Lung (tissue), 12 donors: ENCODE results near the gene TRAPPC14. TPM values are rescaled to one million over a fixed set of nuclear protein-coding genes. Genes with fewer than 3 reads are reported as not detected.

Experiments used
- ATAC-seq: fragments of 200-7000 bp; cut with Tn5 transposase; one replicate; pipeline ENCODE4 v1.9.1; 2020; ENCODE audit warnings: moderate number of reproducible peaks; ENCODE audit not compliant: insufficient read depth, low FRiP score
- DNase-seq, 3 donors: peaks; one replicate each; pipeline ENCODE4 v3.0.0-alpha.2; 2013 to 2017
- H3K27ac ChIP-seq, 2 donors: one replicate each; pipeline ENCODE4 v1.5.1; 2013; ENCODE audit warnings: mild to moderate bottlenecking in 2 of 2, moderate library complexity in 2 of 2, control low read depth in 1 of 2, inconsistent platforms in 1 of 2, low read depth in 1 of 2, low read length in 1 of 2
- H3K27me3 ChIP-seq, 3 donors: one replicate each; pipeline ENCODE4 v1.5.1; 2013; ENCODE audit warnings: low read length in 2 of 3; ENCODE audit not compliant: control insufficient read depth in 3 of 3, insufficient read depth in 3 of 3
- H3K36me3 ChIP-seq, 4 donors: one replicate each; pipeline ENCODE4 v1.5.1; 2013; ENCODE audit warnings: low read length in 4 of 4, mild to moderate bottlenecking in 1 of 4, moderate library complexity in 1 of 4; ENCODE audit not compliant: control insufficient read depth in 4 of 4, insufficient read depth in 4 of 4
- H3K4me1 ChIP-seq, 5 donors: one replicate each; pipeline ENCODE4 v1.5.1; 2013; ENCODE audit warnings: low read length in 5 of 5, mild to moderate bottlenecking in 2 of 5, moderate library complexity in 1 of 5; ENCODE audit not compliant: control insufficient read depth in 5 of 5, insufficient read depth in 5 of 5
- H3K4me3 ChIP-seq: one replicate; pipeline ENCODE4 v1.5.1; 2013; ENCODE audit warnings: mild to moderate bottlenecking, control low read depth, moderate library complexity
- H3K9ac ChIP-seq, 2 donors: one replicate each; pipeline ENCODE4 v1.5.1; 2013; ENCODE audit warnings: low read length in 2 of 2, control low read depth in 1 of 2; ENCODE audit not compliant: insufficient read depth in 1 of 2
- H3K9me3 ChIP-seq, 4 donors: one replicate each; pipeline ENCODE4 v1.5.1; 2013; ENCODE audit warnings: low read length in 3 of 4, mild to moderate bottlenecking in 1 of 4, moderate library complexity in 1 of 4; ENCODE audit not compliant: control insufficient read depth in 4 of 4, insufficient read depth in 3 of 4
- WGBS, 2 donors: extraction: QIAGEN DNeasy Blood & Tissue Kit; methylation state at CpG; one replicate each; pipeline ENCODE4 v1.1.7; 2013; 5-methylcytosine and 5-hydroxymethylcytosine counted together
- polyA plus RNA-seq, 2 donors: library from polyadenylated mRNA; stranded (reverse); fragments of 200-250 nt; gene quantifications; one replicate each; pipeline ENCODE4 v1.2.1, GENCODE V29; 2013
- total RNA-seq, 2 donors: library from RNA; depleted of rRNA in 1 of 2; stranded (reverse); fragments of >200 nt in 1 of 2; gene quantifications; one replicate each; pipeline ENCODE4 v1.2.1, GENCODE V29; 2014 to 2021
- TF ChIP-seq, protein P1 (sequence below): IDR thresholded peaks from 2 replicates; pipeline ENCODE4 v1.5.1; 2012; ENCODE audit warnings: mild to moderate bottlenecking; ENCODE audit errors: control extremely low read depth, extremely low read depth
- donor health status: control.
- donor health status: control.
- donor health status: Bipolar disorder and iron deficiency.
- donor health status: healthy.
- donor health status: DM: yes; HTN: yes; CAD: no.

The TRAPPC14 gene
- total and polyA plus RNA-seq, 4 donors = 9.8 to 27.9 (median 19.5) TPM

DNA sequence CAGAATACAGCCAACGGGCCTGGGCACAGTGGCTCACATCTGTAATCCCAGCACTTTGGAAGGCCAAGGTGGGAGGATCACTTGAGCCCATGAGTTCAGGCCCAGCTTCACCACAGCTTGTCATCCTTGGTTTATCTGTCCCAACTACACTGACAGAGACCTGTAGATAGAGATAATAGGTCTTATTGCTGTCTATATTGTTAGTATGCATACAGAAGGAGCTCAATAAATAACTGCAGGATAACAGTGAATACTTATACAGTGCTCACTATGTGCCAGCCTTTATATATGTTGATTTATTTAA lies 37.8 kb downstream of the TRAPPC14 start:
- Histone ChIP-seq H3K4me1 (peaks cover 0 to 14% (median 9%) of the 10 kb centered on the region in 5 donors), H3K4me3 (no peak overlapping the region), H3K9ac (no peak overlapping the region), H3K27ac (no peak overlapping the region), H3K9me3 (no peaks in the 10 kb centered on the region), H3K27me3 (no peaks in the 10 kb centered on the region), H3K36me3 (peaks cover 0 to 11% (median 1%) of the 10 kb centered on the region in 4 donors)
- ATAC-seq (no peak), DNase-seq (no peak)
- TF ChIP-seq, protein P1, sequence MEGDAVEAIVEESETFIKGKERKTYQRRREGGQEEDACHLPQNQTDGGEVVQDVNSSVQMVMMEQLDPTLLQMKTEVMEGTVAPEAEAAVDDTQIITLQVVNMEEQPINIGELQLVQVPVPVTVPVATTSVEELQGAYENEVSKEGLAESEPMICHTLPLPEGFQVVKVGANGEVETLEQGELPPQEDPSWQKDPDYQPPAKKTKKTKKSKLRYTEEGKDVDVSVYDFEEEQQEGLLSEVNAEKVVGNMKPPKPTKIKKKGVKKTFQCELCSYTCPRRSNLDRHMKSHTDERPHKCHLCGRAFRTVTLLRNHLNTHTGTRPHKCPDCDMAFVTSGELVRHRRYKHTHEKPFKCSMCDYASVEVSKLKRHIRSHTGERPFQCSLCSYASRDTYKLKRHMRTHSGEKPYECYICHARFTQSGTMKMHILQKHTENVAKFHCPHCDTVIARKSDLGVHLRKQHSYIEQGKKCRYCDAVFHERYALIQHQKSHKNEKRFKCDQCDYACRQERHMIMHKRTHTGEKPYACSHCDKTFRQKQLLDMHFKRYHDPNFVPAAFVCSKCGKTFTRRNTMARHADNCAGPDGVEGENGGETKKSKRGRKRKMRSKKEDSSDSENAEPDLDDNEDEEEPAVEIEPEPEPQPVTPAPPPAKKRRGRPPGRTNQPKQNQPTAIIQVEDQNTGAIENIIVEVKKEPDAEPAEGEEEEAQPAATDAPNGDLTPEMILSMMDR = no peak
- WGBS, 2 donors = 39 to 55% methylated on average over 1 of the region's 1 CpG

DNA sequence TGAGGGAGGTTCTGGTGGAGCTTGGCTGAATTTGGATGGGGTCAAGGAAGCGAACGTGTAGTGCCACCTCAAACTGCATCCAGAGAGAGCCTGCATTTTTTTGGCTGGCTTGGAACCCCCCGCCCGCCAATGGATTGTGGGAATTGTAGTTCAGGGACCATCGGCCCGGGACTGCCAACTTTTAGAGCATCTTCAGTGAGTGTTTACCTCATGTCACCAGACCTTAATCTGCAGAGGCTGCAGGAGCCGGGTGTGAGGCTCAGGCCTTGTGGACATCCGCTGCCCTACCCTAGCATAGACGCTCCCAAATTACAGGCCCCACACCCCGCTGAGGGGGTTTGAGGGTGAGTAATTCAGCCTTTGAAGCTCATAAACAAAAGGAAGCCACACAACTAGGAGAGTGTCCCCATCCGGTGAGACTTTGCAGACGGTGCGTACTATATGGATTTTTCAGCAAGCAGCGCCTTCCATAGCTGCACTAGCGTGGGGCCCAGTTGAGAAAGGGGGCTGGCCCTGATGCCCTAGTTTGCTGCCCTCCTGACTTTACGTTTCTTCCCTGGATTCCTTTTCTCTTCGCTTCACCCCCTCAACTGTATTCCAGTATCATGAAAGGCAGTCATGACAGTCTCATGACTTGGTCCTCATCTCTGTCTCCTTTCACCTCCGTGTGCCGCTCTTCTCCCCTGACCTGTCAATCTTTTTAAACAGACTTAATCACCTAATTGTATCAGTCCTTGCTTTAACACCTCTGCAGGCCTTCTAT lies 38.4 kb downstream of the TRAPPC14 start:
- H3K27me3 ChIP-seq = no peaks in the 10 kb centered on the region
- H3K9me3 ChIP-seq = no peaks in the 10 kb centered on the region
- H3K4me3 ChIP-seq = peak overlapping the region; percentile 41
- H3K36me3 ChIP-seq = peaks cover 0 to 11% (median 1%) of the 10 kb centered on the region in 4 donors
- ATAC-seq (peak; percentile 24), DNase-seq (peak; percentile 81 to 90 (median 83))
- TF ChIP-seq, protein P1 = no peak
- H3K4me1 ChIP-seq = peaks cover 0 to 14% (median 9%) of the 10 kb centered on the region in 5 donors
- peak overlapping the region in 1 of 2 donors; percentile 67 for H3K9ac ChIP-seq
- 24 to 34% methylated on average over 19 of the region's 19 CpGs for WGBS, 2 donors
- peak overlapping the region; percentile 75 for H3K27ac ChIP-seq

DNA sequence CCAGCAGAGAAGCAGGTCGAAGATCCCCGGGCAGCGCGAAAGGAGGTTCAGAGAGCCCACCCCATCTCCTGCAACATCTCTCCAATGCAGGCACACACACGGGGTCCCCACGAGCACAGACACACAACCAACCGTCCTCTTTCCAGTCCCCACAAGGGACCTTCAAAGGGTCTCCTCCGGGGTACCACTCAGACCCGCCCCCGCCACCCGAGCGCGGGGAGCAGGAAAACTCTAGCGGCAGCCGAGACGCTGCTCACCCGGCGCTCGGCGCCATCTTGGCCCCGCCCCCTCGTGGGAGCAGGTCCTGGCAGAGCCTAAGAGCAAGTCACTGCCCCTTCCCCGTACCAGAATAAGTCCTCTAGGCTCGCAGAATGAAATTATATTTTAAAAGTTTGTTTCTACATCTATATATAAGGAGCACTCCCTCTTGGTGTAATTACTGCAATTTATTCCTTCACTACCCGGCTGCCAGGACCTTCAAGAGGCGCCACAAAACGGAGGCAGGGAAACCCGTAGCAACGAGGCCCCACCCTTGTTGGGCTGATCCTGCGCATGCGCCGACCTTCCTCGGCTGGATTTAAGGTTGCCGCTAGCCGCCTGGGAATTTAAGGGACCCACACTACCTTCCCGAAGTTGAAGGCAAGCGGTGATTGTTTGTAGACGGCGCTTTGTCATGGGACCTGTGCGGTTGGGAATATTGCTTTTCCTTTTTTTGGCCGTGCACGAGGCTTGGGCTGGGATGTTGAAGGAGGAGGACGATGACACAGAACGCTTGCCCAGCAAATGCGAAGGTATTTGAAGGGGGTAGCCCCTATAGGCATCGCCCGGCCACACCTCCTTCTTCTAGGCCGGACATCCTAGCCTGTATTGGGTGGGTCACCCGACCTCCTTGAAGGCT lies 39.2 kb downstream of the TRAPPC14 start, which contains the start of the genes CNPY4 and TAF6:
Gene CNPY4, plus strand, starts transcription at position 563 of the 898 bp plus-strand sequence. Its CDS starts 111 bp downstream, at position 674.
Gene TAF6, minus strand, starts transcription at position 287 of the 898 bp plus-strand sequence. CDS start 5,149 bp downstream, outside the sequence.
- Histone ChIP-seq H3K4me3 (peak within 1 kb of the TSS; percentile 86), H3K27me3 (no peaks in the 10 kb centered on the region), H3K27ac (peak within 1 kb of the TSS; percentile 75), H3K9ac (peak within 1 kb of the TSS; percentile 69 to 95), H3K9me3 (no peaks in the 10 kb centered on the region), H3K36me3 (peaks cover 0 to 11% (median 1%) of the 10 kb centered on the region in 4 donors), H3K4me1 (peaks cover 0 to 14% (median 7%) of the 10 kb centered on the region in 5 donors)
- TF ChIP-seq, protein P1 = no peak
- ATAC-seq = peak; percentile 91
- 0% methylated on average over 49 of the region's 49 CpGs for WGBS, 2 donors
- peak; percentile 96 to 98 (median 98) for DNase-seq
